H9 (cell line): ENCODE measurements around the gene MAGOH. TPM values are rescaled to one million over a fixed set of nuclear protein-coding genes. Genes with fewer than 3 reads are reported as not detected.

Source experiments
- DNase-seq: peaks from one replicate; pipeline ENCODE4 v3.0.0-alpha.2; 2017
- H2AFZ ChIP-seq: one replicate; pipeline ENCODE4 v1.6.1; 2013; ENCODE audit warnings: mild to moderate bottlenecking, low read length, control low read depth, moderate library complexity
- H2AK5ac ChIP-seq: 2 replicates; pipeline ENCODE4 v1.6.1; 2013; ENCODE audit warnings: low read length, control low read depth, mixed read lengths; ENCODE audit not compliant: insufficient read length
- H2BK120ac ChIP-seq: one replicate; pipeline ENCODE4 v1.6.1; 2013; ENCODE audit warnings: low read depth, mild to moderate bottlenecking, low read length, control low read depth, inconsistent platforms; ENCODE audit not compliant: poor library complexity, severe bottlenecking
- H2BK12ac ChIP-seq: 2 replicates; pipeline ENCODE4 v1.6.1; 2013; ENCODE audit warnings: low read length, control low read depth, mixed read lengths, low read depth; ENCODE audit not compliant: insufficient read length
- H2BK15ac ChIP-seq: 2 replicates; pipeline ENCODE4 v1.6.1; 2013; ENCODE audit warnings: low read depth, low read length, control low read depth
- H2BK20ac ChIP-seq: one replicate; pipeline ENCODE4 v1.6.1; 2013; ENCODE audit warnings: low read depth, mild to moderate bottlenecking, low read length, control low read depth, inconsistent platforms; ENCODE audit not compliant: poor library complexity, severe bottlenecking
- H2BK5ac ChIP-seq: 2 replicates; pipeline ENCODE4 v1.6.1; 2013; ENCODE audit warnings: low read length, control low read depth, mixed read lengths; ENCODE audit not compliant: insufficient read length
- H3K14ac ChIP-seq: 2 replicates; pipeline ENCODE4 v1.6.1; 2013; ENCODE audit warnings: low read length, control low read depth; ENCODE audit not compliant: insufficient read depth
- H3K18ac ChIP-seq: 2 replicates; pipeline ENCODE4 v1.6.1; 2013; ENCODE audit warnings: low read depth, mild to moderate bottlenecking, mixed read lengths, low read length, control low read depth; ENCODE audit not compliant: insufficient read length
- H3K23ac ChIP-seq: 2 replicates; pipeline ENCODE4 v1.6.1; 2013; ENCODE audit warnings: low read length, control low read depth, mixed read lengths, low read depth; ENCODE audit not compliant: insufficient read length
- H3K23me2 ChIP-seq: 2 replicates; pipeline ENCODE4 v1.6.1; 2013; ENCODE audit warnings: low read depth, mild to moderate bottlenecking, mixed read lengths, low read length, control low read depth; ENCODE audit not compliant: insufficient read length, poor library complexity, severe bottlenecking
- H3K27ac ChIP-seq: 2 replicates; pipeline ENCODE4 v1.5.1; 2013; ENCODE audit warnings: low read length, control low read depth, mixed read lengths, low read depth; ENCODE audit not compliant: insufficient read length
- H3K27me3 ChIP-seq: 2 replicates; pipeline ENCODE4 v1.6.1; 2013; ENCODE audit warnings: low read length, control low read depth, inconsistent platforms; ENCODE audit not compliant: insufficient read depth
- H3K4ac ChIP-seq: 2 replicates; pipeline ENCODE4 v1.6.1; 2013; ENCODE audit warnings: low read depth, mild to moderate bottlenecking, control low read depth, inconsistent platforms, low read length, moderate library complexity
- H3K4me1 ChIP-seq: 2 replicates; pipeline ENCODE4 v1.6.1; 2013; ENCODE audit warnings: low read length, control low read depth, inconsistent platforms; ENCODE audit not compliant: insufficient read depth
- H3K4me2 ChIP-seq: 2 replicates; pipeline ENCODE4 v1.6.1; 2013; ENCODE audit warnings: low read length, control low read depth, mixed read lengths; ENCODE audit not compliant: insufficient read length, insufficient read depth
- H3K56ac ChIP-seq: 2 replicates; pipeline ENCODE4 v1.6.1; 2013; ENCODE audit warnings: low read depth, mild to moderate bottlenecking, mixed read lengths, low read length, control low read depth; ENCODE audit not compliant: insufficient read length
- H3K79me1 ChIP-seq: 2 replicates; pipeline ENCODE4 v1.6.1; 2013; ENCODE audit warnings: low read depth, mild to moderate bottlenecking, moderate library complexity, low read length, control low read depth, inconsistent platforms; ENCODE audit not compliant: insufficient read depth, poor library complexity, severe bottlenecking
- H3K79me2 ChIP-seq: 2 replicates; pipeline ENCODE4 v1.6.1; 2013; ENCODE audit warnings: low read length, control low read depth, inconsistent platforms; ENCODE audit not compliant: insufficient read depth
- H3K9ac ChIP-seq: 2 replicates; pipeline ENCODE4 v1.6.1; 2013; ENCODE audit warnings: low read length, control low read depth, mixed read lengths; ENCODE audit not compliant: insufficient read length; ENCODE audit errors: extremely low read depth
- H3K9me3 ChIP-seq: one replicate; pipeline ENCODE4 v1.6.1; 2013; ENCODE audit warnings: low read depth, low read length, inconsistent platforms; ENCODE audit not compliant: control insufficient read depth
- H3T11ph ChIP-seq: one replicate; pipeline ENCODE4 v1.6.1; 2013; ENCODE audit warnings: mild to moderate bottlenecking, low read length, control low read depth, inconsistent platforms
- H4K20me1 ChIP-seq: one replicate; pipeline ENCODE4 v1.6.1; 2013; ENCODE audit not compliant: control insufficient read depth, insufficient read length, insufficient read depth
- H4K5ac ChIP-seq: 2 replicates; pipeline ENCODE4 v1.6.1; 2013; ENCODE audit warnings: low read depth, mild to moderate bottlenecking, mixed read lengths, low read length, control low read depth; ENCODE audit not compliant: insufficient read length
- H4K8ac ChIP-seq: replicated peaks from 2 replicates; pipeline ENCODE4 v1.6.1; 2013; ENCODE audit warnings: low read length, control low read depth, mixed read lengths, low read depth; ENCODE audit not compliant: insufficient read length
- H4K91ac ChIP-seq: 2 replicates; pipeline ENCODE4 v1.6.1; 2013; ENCODE audit warnings: low read depth, mild to moderate bottlenecking, moderate library complexity, mixed read lengths, low read length, control low read depth; ENCODE audit not compliant: insufficient read length
- H3K27ac Mint-ChIP-seq, 3 experiments: 2 replicates in 2 of 3; 3 replicates in 1 of 3; pipeline ENCODE4 v1.8.0; 2020 to 2021; ENCODE audit warnings: mixed read lengths in 3 of 3, mild to moderate bottlenecking in 1 of 3, moderate library complexity in 1 of 3
- H3K27me3 Mint-ChIP-seq: 2 replicates; pipeline ENCODE4 v1.8.0; 2021; ENCODE audit warnings: low read depth, mild to moderate bottlenecking, moderate library complexity, mixed read lengths
- H3K36me3 Mint-ChIP-seq, 3 experiments: 2 replicates in 2 of 3; 3 replicates in 1 of 3; pipeline ENCODE4 v1.8.0; 2020 to 2021; ENCODE audit warnings: low read depth in 3 of 3, mixed read lengths in 3 of 3; ENCODE audit not compliant: insufficient read depth in 1 of 3
- H3K4me1 Mint-ChIP-seq, 2 experiments: 2 replicates each; pipeline ENCODE4 v1.8.0; 2020; ENCODE audit warnings: mixed read lengths in 2 of 2
- H3K4me3 Mint-ChIP-seq, 2 experiments: 2 replicates in 1 of 2; 3 replicates in 1 of 2; pipeline ENCODE4 v1.8.0; 2020 to 2021; ENCODE audit warnings: mild to moderate bottlenecking in 2 of 2, mixed read lengths in 2 of 2, moderate library complexity in 1 of 2
- H3K9me3 Mint-ChIP-seq, 2 experiments: 2 replicates in 1 of 2; 3 replicates in 1 of 2; pipeline ENCODE4 v1.8.0; 2020; ENCODE audit warnings: mild to moderate bottlenecking in 2 of 2, mixed read lengths in 2 of 2, moderate library complexity in 1 of 2
- CTCF ChIP-seq: fragments of 200-600 bp; sonication (generic); conservative IDR thresholded peaks from 3 replicates; pipeline ENCODE4 v1.8.0; 2021; ENCODE audit warnings: antibody characterized with exemption, mild to moderate bottlenecking
- WGBS: extraction: QIAGEN DNeasy Blood & Tissue Kit; methylation state at CpG from one replicate; pipeline ENCODE4 v1.1.7; 2013; ENCODE audit warnings: missing lambda C conversion rate, low lambda C conversion rate, mixed read lengths; ENCODE audit not compliant: insufficient read length; ENCODE audit errors: extremely low coverage; 5-methylcytosine and 5-hydroxymethylcytosine counted together
- total RNA-seq: library from RNA; stranded (reverse); gene quantifications from 2 replicates; pipeline ENCODE4 v1.2.1, GENCODE V29; 2021

The MAGOH gene
- total RNA-seq, 1 experiment from 2014 or later: 81.2 TPM

- H4K8ac ChIP-seq: no peak overlapping the region
- H3K27ac ChIP-seq: no peak overlapping the region
- no peak overlapping the region for H2AK5ac ChIP-seq
- H2BK20ac ChIP-seq: no peak overlapping the region
- Mint-ChIP-seq H3K27ac (no peak overlapping the region), H3K9me3 (no peaks in the 10 kb centered on the region), H3K4me3 (no peak overlapping the region), H3K4me1 (peaks cover 9 to 13% of the 10 kb centered on the region in 2 experiments), H3K27me3 (no peaks in the 10 kb centered on the region; the same call in 1 of the 2 replicates), H3K36me3 (peaks cover 0 to 23% (median 3%) of the 10 kb centered on the region in 3 experiments; a peak in 4 of 7 replicates)
- no peak overlapping the region for H2BK12ac ChIP-seq
- H3K23me2 ChIP-seq: peaks cover 6% of the 10 kb centered on the region
- H3K4ac ChIP-seq: no peak overlapping the region
- H3K4me1 ChIP-seq: no peaks in the 10 kb centered on the region
- H3K27me3 ChIP-seq: no peaks in the 10 kb centered on the region
- no peak for TF ChIP-seq CTCF
- H4K5ac ChIP-seq: no peak overlapping the region
- WGBS: no CpG with 5 or more reads among the region's 2 CpGs
- H4K20me1 ChIP-seq: no peaks in the 10 kb centered on the region
- H3K9me3 ChIP-seq: no peaks in the 10 kb centered on the region
- peaks cover 1% of the 10 kb centered on the region for H3K79me1 ChIP-seq
- H3T11ph ChIP-seq: no peak overlapping the region
- no peak overlapping the region for H2BK5ac ChIP-seq
- no peak overlapping the region for H3K4me2 ChIP-seq
- no peak for DNase-seq
- no peak overlapping the region for H3K14ac ChIP-seq
- no peak overlapping the region for H2AFZ ChIP-seq
- peaks cover 5% of the 10 kb centered on the region; the same call in 1 of the 2 replicates for H3K79me2 ChIP-seq
- H3K56ac ChIP-seq: no peak overlapping the region
- no peak overlapping the region for H2BK15ac ChIP-seq
- H3K9ac ChIP-seq: no peak overlapping the region
- H2BK120ac ChIP-seq: no peak overlapping the region
- H3K23ac ChIP-seq: no peak overlapping the region
- H3K18ac ChIP-seq: no peak overlapping the region
- H4K91ac ChIP-seq: no peak overlapping the region
These were observed 3.5 kb upstream of the MAGOH start for GRCh38 chr1:53241828-53242227.
